Bronchial epithelial cell (primary cell): ENCODE data around the gene RASSF3. TPM values are rescaled to one million over a fixed set of nuclear protein-coding genes. Genes with fewer than 3 reads are reported as not detected.
A peak's percentile ranks its signal among the peaks of the same experiment; 100 is the strongest.

Experiments used
- DNase-seq: peaks from one replicate; pipeline ENCODE4 v3.0.0-alpha.2; 2010; ENCODE audit warnings: low read depth
- FAIRE-seq: peaks from 2 replicates; lab custom pipeline; 2011; peaks lifted over from hg19 to GRCh38; lab: Jason Lieb, UNC
- H3K27me3 ChIP-seq: 2 replicates; pipeline ENCODE4 v1.5.1; 2011; ENCODE audit warnings: low read length; ENCODE audit not compliant: control insufficient read depth, insufficient read depth
- H3K36me3 ChIP-seq: 2 replicates; pipeline ENCODE4 v1.5.1; 2011; ENCODE audit warnings: low read length; ENCODE audit not compliant: control insufficient read depth, insufficient read depth
- H3K4me3 ChIP-seq: 2 replicates; pipeline ENCODE4 v1.5.1; 2011; ENCODE audit warnings: mild to moderate bottlenecking, low read depth, low read length, control low read depth
- total RNA-seq: library from RNA; depleted of rRNA; stranded (reverse); fragments of >200 nt; gene quantifications from 2 replicates; pipeline ENCODE4 v1.2.1, GENCODE V29; 2014
- TF ChIP-seq, protein P1 (sequence below): IDR thresholded peaks from 2 replicates; pipeline ENCODE4 v1.5.1; 2011; ENCODE audit warnings: mild to moderate bottlenecking, moderate library complexity, low read length, control low read depth, inconsistent platforms; ENCODE audit not compliant: insufficient read depth, severe bottlenecking

The RASSF3 gene
- total RNA-seq, 1 donor from 2014 or later = 9.7 TPM

DNA sequence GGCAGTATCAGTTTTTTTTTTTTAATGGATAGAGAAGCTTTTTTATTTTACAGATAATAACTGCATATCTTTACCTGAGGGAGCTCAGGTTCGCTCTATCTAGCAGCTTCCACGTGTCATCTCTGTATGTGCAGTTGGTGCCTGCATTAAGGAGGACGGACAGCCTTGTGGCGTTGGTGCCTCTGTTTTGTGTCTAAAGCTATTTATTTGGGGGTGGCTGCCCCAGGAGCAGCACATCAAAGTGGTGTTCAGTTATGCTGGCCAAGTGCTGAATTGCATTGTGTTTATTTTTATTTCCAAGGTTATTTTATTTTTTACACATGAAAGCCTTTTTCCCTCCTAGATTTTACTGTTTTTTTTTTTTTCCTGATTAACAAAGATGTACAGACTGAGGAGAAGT, 59.7 kb downstream of the RASSF3 start:
- Histone ChIP-seq H3K36me3 (no peaks in the 10 kb centered on the region), H3K4me3 (no peak overlapping the region), H3K27me3 (no peaks in the 10 kb centered on the region)
- FAIRE-seq = no peak
- TF ChIP-seq, protein P1, sequence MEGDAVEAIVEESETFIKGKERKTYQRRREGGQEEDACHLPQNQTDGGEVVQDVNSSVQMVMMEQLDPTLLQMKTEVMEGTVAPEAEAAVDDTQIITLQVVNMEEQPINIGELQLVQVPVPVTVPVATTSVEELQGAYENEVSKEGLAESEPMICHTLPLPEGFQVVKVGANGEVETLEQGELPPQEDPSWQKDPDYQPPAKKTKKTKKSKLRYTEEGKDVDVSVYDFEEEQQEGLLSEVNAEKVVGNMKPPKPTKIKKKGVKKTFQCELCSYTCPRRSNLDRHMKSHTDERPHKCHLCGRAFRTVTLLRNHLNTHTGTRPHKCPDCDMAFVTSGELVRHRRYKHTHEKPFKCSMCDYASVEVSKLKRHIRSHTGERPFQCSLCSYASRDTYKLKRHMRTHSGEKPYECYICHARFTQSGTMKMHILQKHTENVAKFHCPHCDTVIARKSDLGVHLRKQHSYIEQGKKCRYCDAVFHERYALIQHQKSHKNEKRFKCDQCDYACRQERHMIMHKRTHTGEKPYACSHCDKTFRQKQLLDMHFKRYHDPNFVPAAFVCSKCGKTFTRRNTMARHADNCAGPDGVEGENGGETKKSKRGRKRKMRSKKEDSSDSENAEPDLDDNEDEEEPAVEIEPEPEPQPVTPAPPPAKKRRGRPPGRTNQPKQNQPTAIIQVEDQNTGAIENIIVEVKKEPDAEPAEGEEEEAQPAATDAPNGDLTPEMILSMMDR = no peak
- DNase-seq = no peak

DNA sequence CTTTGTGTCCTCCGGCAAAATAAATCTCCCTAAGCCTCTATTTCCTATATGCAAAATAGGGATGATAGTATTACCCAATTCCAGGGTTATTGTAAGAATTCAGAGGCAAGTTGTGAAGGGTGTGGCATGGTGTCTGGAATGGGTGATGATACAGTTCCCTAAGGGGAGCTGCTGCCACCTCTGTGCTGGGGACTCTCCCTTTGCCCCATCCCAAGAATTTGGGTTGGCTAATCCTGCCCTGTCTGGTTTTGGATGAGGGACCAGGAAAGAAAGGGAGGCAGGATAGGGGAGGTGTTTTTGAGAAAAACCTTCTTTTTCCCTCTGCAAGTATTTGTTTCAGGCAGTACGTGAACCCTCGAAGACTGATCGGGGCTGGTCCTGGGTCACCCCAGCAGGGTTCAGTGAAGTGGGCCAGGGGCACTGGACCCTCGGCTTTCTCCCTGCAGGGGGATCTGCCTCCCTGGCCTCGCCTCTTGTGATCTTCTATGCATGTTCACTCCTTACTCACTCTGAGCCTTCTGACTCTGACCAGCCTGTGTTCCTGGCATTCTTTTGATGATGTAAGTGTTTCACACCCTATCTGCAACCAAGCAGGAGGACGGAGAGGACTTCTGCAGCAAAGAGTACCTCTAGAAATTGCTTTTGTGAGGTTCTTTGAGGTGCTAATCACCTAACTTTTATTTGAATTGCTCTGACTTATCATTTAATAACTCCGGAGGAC, 60.8 kb downstream of the RASSF3 start:
- Histone ChIP-seq H3K4me3 (no peak overlapping the region), H3K27me3 (no peaks in the 10 kb centered on the region), H3K36me3 (no peaks in the 10 kb centered on the region)
- DNase-seq (peak; percentile 84), FAIRE-seq (no peak)
- TF ChIP-seq, protein P1 = no peak

DNA sequence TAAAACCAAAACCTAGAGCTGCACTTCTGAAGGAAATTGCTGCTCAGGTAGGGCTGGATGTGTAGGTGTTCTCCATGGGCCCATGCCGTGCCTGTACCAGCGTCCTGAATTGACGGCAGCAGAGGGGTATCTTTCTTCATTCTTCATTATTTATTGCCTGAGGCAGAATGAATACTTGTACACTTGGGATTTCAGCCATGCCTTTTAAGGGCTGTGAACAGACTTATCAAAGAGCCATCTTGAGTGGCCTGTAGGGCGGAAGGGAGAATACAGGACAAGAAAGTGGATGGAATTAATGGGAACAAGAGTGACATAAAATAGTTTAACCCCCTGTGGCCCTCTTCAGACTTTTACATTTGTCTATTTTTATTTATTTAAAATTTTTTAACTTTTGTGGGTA, 61.4 kb downstream of the RASSF3 start:
- Histone ChIP-seq H3K4me3 (no peak overlapping the region), H3K36me3 (no peaks in the 10 kb centered on the region), H3K27me3 (no peaks in the 10 kb centered on the region)
- TF ChIP-seq, protein P1 = no peak
- DNase-seq (no peak), FAIRE-seq (no peak)

DNA sequence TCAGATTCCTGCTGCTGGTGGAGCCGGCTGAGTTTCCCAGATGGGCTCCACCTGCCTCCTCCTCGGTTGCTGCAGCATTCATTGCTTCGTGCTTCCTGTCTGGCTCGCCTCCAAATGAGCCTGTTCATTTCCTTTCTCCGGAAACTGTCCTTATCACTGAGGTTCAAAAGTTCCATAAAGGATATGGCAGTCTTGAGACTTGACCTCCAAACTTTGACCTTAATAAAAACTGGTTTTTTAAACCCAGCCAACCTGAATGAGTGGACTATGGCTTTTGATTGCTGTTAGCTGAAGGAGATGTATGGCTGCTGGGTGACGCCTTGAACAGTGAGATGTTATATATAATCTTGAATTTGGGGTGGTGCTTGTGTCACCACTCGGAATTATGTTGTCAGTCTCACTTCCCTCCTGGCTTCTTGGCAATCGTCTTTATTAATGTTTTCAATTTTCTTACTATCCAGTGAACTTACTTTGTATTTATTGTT, 62.7 kb downstream of the RASSF3 start:
- TF ChIP-seq, protein P1 = no peak
- Histone ChIP-seq H3K27me3 (no peaks in the 10 kb centered on the region), H3K36me3 (no peaks in the 10 kb centered on the region), H3K4me3 (no peak overlapping the region)
- peak; percentile 45 for DNase-seq
- no peak for FAIRE-seq

DNA sequence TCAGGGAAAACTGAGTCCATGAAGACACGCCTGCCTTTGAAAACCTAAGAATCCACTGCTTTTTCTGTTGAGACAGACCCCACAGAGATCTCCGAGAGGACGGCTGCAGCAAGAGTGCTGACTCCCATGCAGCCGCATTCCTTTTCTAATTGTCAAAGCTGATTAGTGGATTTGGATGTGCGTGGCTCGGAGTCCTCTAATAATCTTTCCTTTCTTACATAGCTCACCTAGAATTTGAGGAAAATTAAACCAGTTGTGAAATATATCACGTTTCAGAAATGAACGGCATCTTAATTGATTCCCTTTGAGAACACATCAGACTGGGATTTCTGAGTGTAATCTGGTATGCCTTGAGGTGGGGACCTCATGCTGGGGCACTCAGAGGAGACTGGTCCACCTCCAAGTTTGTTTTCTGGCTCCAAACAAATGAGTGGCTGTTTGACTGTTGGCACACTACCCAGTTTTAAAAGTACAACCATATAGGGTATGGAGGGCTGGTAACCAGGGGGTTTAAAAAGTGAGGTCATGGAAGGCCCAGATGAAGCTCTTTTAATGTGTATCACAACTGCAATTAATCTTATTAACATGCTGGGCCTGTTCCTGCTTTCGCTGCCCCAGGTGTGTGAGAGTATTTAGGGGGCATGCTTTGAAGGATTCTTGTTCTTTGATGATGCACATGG, 63.3 kb downstream of the RASSF3 start:
- no peak overlapping the region for H3K4me3 ChIP-seq
- DNase-seq = no peak
- H3K27me3 ChIP-seq = no peaks in the 10 kb centered on the region
- no peaks in the 10 kb centered on the region for H3K36me3 ChIP-seq
- TF ChIP-seq, protein P1 = no peak
- no peak for FAIRE-seq
